ENCODE results near the gene HS2ST1. TPM values are rescaled to one million over a fixed set of nuclear protein-coding genes. Genes with fewer than 3 reads are reported as not detected.

The HS2ST1 gene
- total RNA-seq, 1 experiment from 2014 or later = 35.0 TPM

GRCh38 chr1:87113313-87113712 is 198.9 kb downstream of the HS2ST1 start:
- H3F3A ChIP-seq (ENCODE audit: insufficient read depth, low read depth) = no peaks in the 10 kb centered on the region; the same call in 1 of the 2 replicates
- DNase-seq = no peak
- H3K4me1 ChIP-seq (replicated peaks; ENCODE audit: insufficient read depth) = peaks cover 17% of the 10 kb centered on the region
- no peaks in the 10 kb centered on the region for H3K36me3 ChIP-seq (ENCODE audit: low read depth)
- BruUV-seq (replicated peaks) = no TSS peak
- POLR2A ChIA-PET (ENCODE audit: unreplicated experiment) = no interaction called here
- no peak overlapping the region for H3K4me2 ChIP-seq
- H3K9me2 ChIP-seq (ENCODE audit: insufficient read depth) = no peaks in the 10 kb centered on the region
- TF ChIP-seq CTCF (conservative IDR thresholded peaks at IDR 0.05) = no peak
- TF ChIP-seq EZH2 (IDR thresholded peaks at IDR 0.05; ENCODE audit: low read depth) = no peak
- no peaks in the 10 kb centered on the region for H4K20me1 ChIP-seq (ENCODE audit: insufficient read depth)
- no peaks in the 10 kb centered on the region for H3K27me3 ChIP-seq (ENCODE audit: insufficient read depth, low read depth)
- no peak overlapping the region for H2AFZ ChIP-seq
- intact Hi-C loops (cut with micrococcal nuclease; ENCODE audit: unreplicated experiment) = no loop called here
- no peaks in the 10 kb centered on the region for H3K79me2 ChIP-seq (ENCODE audit: low read depth)
- H3K4me3 ChIP-seq = no peak overlapping the region
- CTCF ChIA-PET = no interaction called here
- no peaks in the 10 kb centered on the region for H3K9me3 ChIP-seq (ENCODE audit: insufficient read depth, low read depth)
- H3K27ac ChIP-seq = no peak overlapping the region

GRCh38 chr1:87115317-87115890 is 201.0 kb downstream of the HS2ST1 start:
- peak; percentile 24 to 49 for DNase-seq

GRCh38 chr1:87115891-87116290 is 201.5 kb downstream of the HS2ST1 start:
- peaks cover 17% of the 10 kb centered on the region for H3K4me1 ChIP-seq (replicated peaks; ENCODE audit: insufficient read depth)
- ChIA-PET POLR2A (ENCODE audit: unreplicated experiment) (no interaction called here), CTCF (no interaction called here)
- H3K9me3 ChIP-seq (ENCODE audit: insufficient read depth, low read depth) = no peaks in the 10 kb centered on the region
- intact Hi-C loops (cut with micrococcal nuclease; ENCODE audit: unreplicated experiment) = no loop called here
- H3K4me3 ChIP-seq = no peak overlapping the region
- H3K4me2 ChIP-seq = no peak overlapping the region
- no peaks in the 10 kb centered on the region for H3K9me2 ChIP-seq (ENCODE audit: insufficient read depth)
- BruUV-seq (replicated peaks) = no TSS peak
- H2AFZ ChIP-seq = no peak overlapping the region
- H3K36me3 ChIP-seq (ENCODE audit: low read depth) = no peaks in the 10 kb centered on the region
- TF ChIP-seq EZH2 (IDR thresholded peaks at IDR 0.05; ENCODE audit: low read depth) (no peak), CTCF (conservative IDR thresholded peaks at IDR 0.05) (no peak)
- H3K27ac ChIP-seq = no peak overlapping the region
- no peak for DNase-seq
- no peaks in the 10 kb centered on the region for H3K79me2 ChIP-seq (ENCODE audit: low read depth)
- H3F3A ChIP-seq (ENCODE audit: insufficient read depth, low read depth) = no peaks in the 10 kb centered on the region; the same call in 1 of the 2 replicates
- no peaks in the 10 kb centered on the region for H3K27me3 ChIP-seq (ENCODE audit: insufficient read depth, low read depth)
- no peaks in the 10 kb centered on the region for H4K20me1 ChIP-seq (ENCODE audit: insufficient read depth)

More at GRCh38 chr1:87115317-87115890, 201.0 kb downstream of the HS2ST1 start:
- TF ChIP-seq EZH2 (IDR thresholded peaks at IDR 0.05; ENCODE audit: low read depth) = no peak
- no peak for TF ChIP-seq CTCF (conservative IDR thresholded peaks at IDR 0.05)
- ChIA-PET POLR2A (ENCODE audit: unreplicated experiment) (no interaction called here), CTCF (interaction anchor here (0.6 kb wide), 1 partner anchor 219 kb away, joined by 10 read pairs; no protein-coding TSS in a partner anchor)
- Histone ChIP-seq H3K27ac (no peak overlapping the region), H4K20me1 (ENCODE audit: insufficient read depth) (no peaks in the 10 kb centered on the region), H3K9me3 (ENCODE audit: insufficient read depth, low read depth) (no peaks in the 10 kb centered on the region), H3K4me3 (no peak overlapping the region), H3K27me3 (ENCODE audit: insufficient read depth, low read depth) (no peaks in the 10 kb centered on the region), H3K4me1 (replicated peaks; ENCODE audit: insufficient read depth) (peaks cover 17% of the 10 kb centered on the region), H3F3A (ENCODE audit: insufficient read depth, low read depth) (no peaks in the 10 kb centered on the region; the same call in 1 of the 2 replicates), H2AFZ (no peak overlapping the region), H3K79me2 (ENCODE audit: low read depth) (no peaks in the 10 kb centered on the region), H3K9me2 (ENCODE audit: insufficient read depth) (no peaks in the 10 kb centered on the region), H3K36me3 (ENCODE audit: low read depth) (no peaks in the 10 kb centered on the region), H3K4me2 (no peak overlapping the region)
- intact Hi-C loops (cut with micrococcal nuclease; ENCODE audit: unreplicated experiment) = no loop called here
- BruUV-seq (replicated peaks) = no TSS peak

All from PC-9 (cell line).